Sigmoid colon (tissue), 7 donors: ENCODE results near the gene TMEM239. TPM values are rescaled to one million over a fixed set of nuclear protein-coding genes. Genes with fewer than 3 reads are reported as not detected.
"Not testable (repeated sequence)": the region's sequence is repeated elsewhere in the genome, so short reads cannot be mapped to it uniquely, and the experiment has no call there.

Experiments used
- DNase-seq: peaks from one replicate; pipeline ENCODE4 v3.0.0-alpha.2; 2019
- H3K27ac ChIP-seq, 4 donors: fragments of 200-600 bp; sonication (generic); one replicate each; pipeline ENCODE4 v1.5.1; 2016 to 2019; ENCODE audit warnings: mild to moderate bottlenecking in 1 of 4
- H3K27me3 ChIP-seq, 3 donors: fragments of 200-600 bp; sonication (generic); one replicate each; pipeline ENCODE4 v1.5.1; 2019; ENCODE audit warnings: mild to moderate bottlenecking in 1 of 3
- H3K36me3 ChIP-seq, 4 donors: fragments of 200-600 bp; sonication (generic); one replicate each; pipeline ENCODE4 v1.5.1; 2016 to 2019
- H3K4me1 ChIP-seq, 4 donors: fragments of 200-600 bp; sonication (generic); one replicate each; pipeline ENCODE4 v1.5.1; 2017 to 2019
- H3K4me3 ChIP-seq, 4 donors: fragments of 200-600 bp; sonication (generic); one replicate each; pipeline ENCODE4 v1.5.1; 2017 to 2019; ENCODE audit warnings: mild to moderate bottlenecking in 2 of 4, moderate library complexity in 1 of 4
- H3K9me3 ChIP-seq, 4 donors: fragments of 200-600 bp in 3 of 4; sonication (generic) in 3 of 4; one replicate each; pipeline versions ENCODE4 v1.5.1 to v1.6.1; 2013 to 2019
- CTCF ChIP-seq, 4 experiments: fragments of 450-650 bp in 3 of 4; fragments of 200-600 bp in 1 of 4; IDR thresholded peaks; one replicate each; pipeline ENCODE4 v1.5.1; 2016 to 2019; ENCODE audit warnings: antibody characterized with exemption in 4 of 4, mild to moderate bottlenecking in 3 of 4, moderate library complexity in 2 of 4
- EP300 ChIP-seq, 4 donors: sonication (generic); formaldehyde crosslinking; IDR thresholded peaks; one replicate each; pipeline ENCODE4 v1.6.1; 2017; ENCODE audit warnings: antibody characterized with exemption in 4 of 4
- POLR2A ChIP-seq, 2 donors: fragments of 450-650 bp; IDR thresholded peaks; one replicate each; pipeline ENCODE4 v1.6.1; 2016; ENCODE audit warnings: antibody characterized with exemption in 2 of 2, mild to moderate bottlenecking in 2 of 2, moderate library complexity in 2 of 2
- POLR2AphosphoS5 ChIP-seq, 4 donors: sonication (generic); formaldehyde crosslinking; IDR thresholded peaks; one replicate each; pipeline ENCODE4 v1.6.1; 2017; ENCODE audit warnings: antibody characterized with exemption in 4 of 4
- WGBS, 2 donors: extraction: QIAGEN DNeasy Blood & Tissue Kit; methylation state at CpG; one replicate each; pipeline ENCODE4 v1.1.7; 2013; 5-methylcytosine and 5-hydroxymethylcytosine counted together
- intact Hi-C: fragments of 100-400 bp; cut with DNase I; formaldehyde crosslinking; loops from one replicate; pipeline ENCODE4 v1.15.1; 2023
- polyA plus RNA-seq, 3 donors: library from polyadenylated mRNA; stranded (reverse); fragments of 200-250 nt; gene quantifications; one replicate each; pipeline ENCODE4 v1.2.3, GENCODE V29; 2013
- total RNA-seq, 4 donors: library from RNA; depleted of rRNA; stranded (reverse); fragments of >200 nt; gene quantifications; one replicate each; pipeline ENCODE4 v1.1.0, GENCODE V29; 2016
- donor health status: healthy with polysubstance abuse.
- donor health status: Bipolar disorder and iron deficiency.
- donor health status: healthy.

Gene TMEM239
- total RNA-seq, result under 1 TPM in 1 of 4 donors, not detected in 3; 0.28 TPM
- polyA plus RNA-seq, result not detected

DNA sequence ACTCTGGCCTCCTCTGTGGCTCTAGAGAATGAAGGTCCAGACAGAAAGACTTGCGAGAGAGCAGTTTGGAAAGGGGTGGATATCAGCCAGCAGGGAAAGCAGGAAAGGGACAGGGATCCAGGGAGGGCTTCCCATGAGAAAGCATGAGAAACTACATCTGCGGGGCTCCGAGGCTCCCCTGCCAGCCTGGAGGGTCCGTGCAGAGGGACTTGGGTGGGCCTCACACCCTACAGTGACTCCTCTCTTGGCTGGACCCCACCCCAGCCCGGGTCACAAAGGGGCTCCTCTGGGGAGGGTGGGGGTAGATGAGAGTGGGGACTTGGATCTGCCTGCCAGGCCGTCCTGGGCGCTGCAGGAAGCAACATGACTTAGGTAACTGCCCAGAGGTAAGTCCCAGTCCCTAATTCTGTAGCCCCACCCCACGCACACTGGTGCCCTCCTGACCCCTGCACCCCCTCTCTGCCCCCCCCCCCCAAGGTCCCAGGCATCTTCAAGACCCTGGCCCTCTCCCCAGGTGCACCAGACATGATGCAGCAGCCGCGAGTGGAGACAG, at the start of gene TMEM239:
Gene TMEM239, plus strand, starts transcription at position 335 of the 553 bp plus-strand sequence. Its CDS starts 191 bp downstream, at position 526.
- Histone ChIP-seq H3K27me3 (peaks cover 6 to 47% (median 27%) of the 10 kb centered on the region in 3 donors), H3K36me3 (no peaks in the 10 kb centered on the region), H3K9me3 (peaks cover 0 to 9% (median 0%) of the 10 kb centered on the region in 4 donors), H3K27ac (no peak within 1 kb of the TSS), H3K4me3 (no peak within 1 kb of the TSS), H3K4me1 (peaks cover 0 to 10% (median 1%) of the 10 kb centered on the region in 4 donors)
- whole genome bisulfite sequencing, 2 donors, result 78 to 89% methylated on average over 10 of the region's 10 CpGs
- TF ChIP-seq CTCF (IDR thresholded peaks at IDR 0.05) (no peak), POLR2A (IDR thresholded peaks at IDR 0.05) (no peak), POLR2AphosphoS5 (IDR thresholded peaks at IDR 0.05) (no peak), EP300 (IDR thresholded peaks at IDR 0.05) (no peak)
- DNase-seq, result no peak
- intact Hi-C loops, result no loop called here

DNA sequence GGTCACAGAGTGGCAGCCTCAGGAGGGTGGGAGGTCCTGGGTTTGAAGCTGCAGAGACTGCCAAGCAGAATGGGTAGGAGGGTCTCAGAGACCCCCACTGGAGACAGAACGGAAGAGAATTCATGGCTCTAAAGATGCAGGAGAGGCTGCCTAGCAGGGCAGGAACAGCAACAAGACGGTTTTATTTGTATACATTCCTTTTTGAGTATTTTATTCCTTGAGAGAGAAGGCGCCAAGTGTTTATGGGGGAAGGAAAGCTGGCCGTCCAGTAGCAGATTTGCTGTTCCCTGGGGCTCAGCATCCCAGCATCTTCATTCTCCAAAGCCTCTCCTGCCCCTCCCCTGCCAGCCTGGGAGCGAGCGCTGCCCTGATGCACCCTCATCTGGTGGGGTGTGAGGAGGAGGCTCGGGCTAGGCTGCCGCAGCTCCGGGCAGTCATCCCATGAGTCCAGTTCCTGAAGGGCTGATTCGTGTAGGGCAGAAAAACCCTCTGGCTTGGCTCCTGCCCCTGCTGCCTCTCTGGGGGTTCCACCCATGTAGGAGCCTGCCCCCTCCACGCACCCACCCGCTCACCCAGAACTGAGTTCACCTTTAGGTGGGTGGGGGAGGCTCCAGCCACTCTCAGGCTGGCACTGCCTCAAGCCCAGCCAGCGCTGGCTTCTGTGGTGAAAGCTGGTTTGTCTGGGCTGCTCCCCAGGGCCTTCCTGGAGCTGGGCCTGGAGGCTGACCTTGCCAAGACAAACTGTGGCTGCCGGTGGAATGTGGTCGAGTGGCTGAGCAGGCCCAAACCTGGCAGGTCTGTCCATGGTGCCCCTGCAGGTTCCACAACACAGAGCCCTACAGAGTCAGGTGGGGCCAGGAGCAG, 48.2 kb upstream of the TMEM239 start:
- Histone ChIP-seq H3K27ac (no peak overlapping the region), H3K4me3 (no peak overlapping the region), H3K27me3 (peaks cover 0 to 62% (median 22%) of the 10 kb centered on the region in 3 donors), H3K36me3 (no peaks in the 10 kb centered on the region), H3K4me1 (peaks cover 0 to 13% (median 10%) of the 10 kb centered on the region in 4 donors), H3K9me3 (no peaks in the 10 kb centered on the region)
- TF ChIP-seq EP300 (IDR thresholded peaks at IDR 0.05) (no peak), CTCF (IDR thresholded peaks at IDR 0.05) (no peak), POLR2AphosphoS5 (IDR thresholded peaks at IDR 0.05) (no peak), POLR2A (IDR thresholded peaks at IDR 0.05) (no peak)
- WGBS, 2 donors, result 38 to 62% methylated on average over 15 of the region's 15 CpGs
- DNase-seq, result no peak
- intact Hi-C loops, result no loop called here

- DNase-seq, result no peak
- Histone ChIP-seq H3K4me3 (no peak overlapping the region), H3K4me1 (peaks cover 0 to 13% (median 10%) of the 10 kb centered on the region in 4 donors), H3K27me3 (peaks cover 0 to 61% (median 22%) of the 10 kb centered on the region in 3 donors), H3K9me3 (no peaks in the 10 kb centered on the region), H3K36me3 (no peaks in the 10 kb centered on the region), H3K27ac (no peak overlapping the region)
- WGBS, 2 donors, result 75 to 83% methylated on average over 5 of the region's 5 CpGs
- intact Hi-C loops, result no loop called here
- TF ChIP-seq CTCF (IDR thresholded peaks at IDR 0.05) (no peak), EP300 (IDR thresholded peaks at IDR 0.05) (no peak), POLR2A (IDR thresholded peaks at IDR 0.05) (no peak), POLR2AphosphoS5 (IDR thresholded peaks at IDR 0.05) (no peak)
Observed at GRCh38 chr20:2768632-2769015, 47.5 kb upstream of the TMEM239 start.

- H3K4me3 ChIP-seq, H3K36me3 ChIP-seq, H3K9me3 ChIP-seq, H3K27ac ChIP-seq, DNase-seq, intact Hi-C loops: not testable (repeated sequence)
- H3K4me1 ChIP-seq, result peaks cover 0 to 13% (median 10%) of the 10 kb centered on the region in 4 donors
- H3K27me3 ChIP-seq, result peaks cover 0 to 46% (median 12%) of the 10 kb centered on the region in 3 donors
- WGBS, 2 donors, result 94 to 95% methylated on average over 12 of the region's 12 CpGs
Observed at GRCh38 chr20:2770091-2770490, 46.1 kb upstream of the TMEM239 start.

GRCh38 chr20:2771631-2772080, 44.5 kb upstream of the TMEM239 start:
- H3K27me3 ChIP-seq, result peaks cover 0 to 36% (median 0%) of the 10 kb centered on the region in 3 donors
- intact Hi-C loops, result no loop called here

More at GRCh38 chr20:2771631-2772080, 44.5 kb upstream of the TMEM239 start:
- no peak overlapping the region for H3K27ac ChIP-seq
- TF ChIP-seq POLR2A (IDR thresholded peaks at IDR 0.05), result no peak
- no peak for TF ChIP-seq POLR2AphosphoS5 (IDR thresholded peaks at IDR 0.05)
- no peak for TF ChIP-seq EP300 (IDR thresholded peaks at IDR 0.05)
- TF ChIP-seq CTCF (IDR thresholded peaks at IDR 0.05), result no peak
- H3K4me1 ChIP-seq, result peaks cover 0 to 13% (median 10%) of the 10 kb centered on the region in 4 donors
- peaks cover 0 to 3% (median 1%) of the 10 kb centered on the region in 4 donors for H3K9me3 ChIP-seq
- H3K4me3 ChIP-seq, result no peak overlapping the region
- H3K36me3 ChIP-seq, result no peaks in the 10 kb centered on the region
- DNase-seq, result no peak
- WGBS, 2 donors, result 52 to 79% methylated on average over 12 of the region's 12 CpGs
